Liver (tissue), 9 donors: ENCODE results near the gene LRP5. TPM values are rescaled to one million over a fixed set of nuclear protein-coding genes. Genes with fewer than 3 reads are reported as not detected.
"Not testable (repeated sequence)": the region's sequence is repeated elsewhere in the genome, so short reads cannot be mapped to it uniquely, and the experiment has no call there.

Experiments
- DNase-seq: peaks from one replicate; pipeline ENCODE4 v3.0.0-alpha.2; 2017; ENCODE audit warnings: low spot score
- H3K27ac ChIP-seq, 2 donors: one replicate each; pipeline ENCODE4 v1.7.0; 2013; ENCODE audit warnings: inconsistent platforms in 2 of 2, low read length in 2 of 2, control low read depth in 1 of 2, low read depth in 1 of 2, mild to moderate bottlenecking in 1 of 2
- H3K27me3 ChIP-seq, 4 donors: one replicate each; pipeline versions ENCODE4 v1.6.1 to v1.7.0; 2013; ENCODE audit warnings: low read length in 3 of 4, inconsistent platforms in 1 of 4, mild to moderate bottlenecking in 1 of 4, moderate library complexity in 1 of 4; ENCODE audit not compliant: control insufficient read depth in 4 of 4, insufficient read depth in 4 of 4
- H3K36me3 ChIP-seq, 4 donors: one replicate each; pipeline versions ENCODE4 v1.6.1 to v1.7.0; 2013; ENCODE audit warnings: low read length in 3 of 4, mild to moderate bottlenecking in 3 of 4, low read depth in 1 of 4, moderate library complexity in 1 of 4; ENCODE audit not compliant: control insufficient read depth in 4 of 4, insufficient read depth in 3 of 4
- H3K4me1 ChIP-seq, 4 donors: one replicate each; pipeline versions ENCODE4 v1.6.1 to v1.7.0; 2013; ENCODE audit warnings: low read length in 3 of 4, mild to moderate bottlenecking in 3 of 4, moderate library complexity in 1 of 4; ENCODE audit not compliant: control insufficient read depth in 4 of 4, insufficient read depth in 4 of 4
- H3K4me3 ChIP-seq, 3 donors: one replicate each; pipeline versions ENCODE4 v1.6.1 to v1.7.0; 2013; ENCODE audit warnings: low read length in 3 of 3, control low read depth in 1 of 3, low read depth in 1 of 3, mild to moderate bottlenecking in 1 of 3
- H3K9ac ChIP-seq, 2 donors: one replicate each; pipeline ENCODE4 v1.7.0; 2013; ENCODE audit warnings: low read length in 2 of 2, mild to moderate bottlenecking in 2 of 2, moderate library complexity in 2 of 2, control low read depth in 1 of 2, low read depth in 1 of 2
- H3K9me3 ChIP-seq, 4 donors: one replicate each; pipeline versions ENCODE4 v1.6.1 to v1.7.0; 2013; ENCODE audit warnings: low read length in 3 of 4; ENCODE audit not compliant: control insufficient read depth in 4 of 4
- FOXA1 ChIP-seq: IDR thresholded peaks from 2 replicates; pipeline ENCODE4 v1.6.1; 2016; ENCODE audit warnings: antibody characterized with exemption
- FOXA2 ChIP-seq: IDR thresholded peaks from 2 replicates; pipeline ENCODE4 v1.6.1; 2016; ENCODE audit warnings: antibody characterized with exemption
- GABPA ChIP-seq, 2 donors: IDR thresholded peaks in 1 of 2; conservative IDR thresholded peaks in 1 of 2; 2 replicates each; pipeline ENCODE4 v1.6.1; 2016; ENCODE audit warnings: antibody characterized with exemption in 2 of 2, mild to moderate bottlenecking in 1 of 2, moderate library complexity in 1 of 2
- HNF4A ChIP-seq, 2 donors: conservative IDR thresholded peaks; 2 replicates each; pipeline ENCODE4 v1.6.1; 2016; ENCODE audit warnings: antibody characterized with exemption in 2 of 2, mild to moderate bottlenecking in 2 of 2
- HNF4G ChIP-seq: IDR thresholded peaks from 2 replicates; pipeline ENCODE4 v1.6.1; 2016; ENCODE audit warnings: antibody characterized with exemption
- JUND ChIP-seq, 2 donors: IDR thresholded peaks; 2 replicates each; pipeline ENCODE4 v1.6.1; 2016; ENCODE audit warnings: antibody characterized with exemption in 2 of 2
- NR2F2 ChIP-seq: IDR thresholded peaks from 2 replicates; pipeline ENCODE4 v1.6.1; 2016; ENCODE audit warnings: antibody characterized with exemption
- RAD21 ChIP-seq, 2 donors: IDR thresholded peaks; 2 replicates each; pipeline ENCODE4 v1.6.1; 2016; ENCODE audit warnings: antibody characterized with exemption in 2 of 2, mild to moderate bottlenecking in 2 of 2
- RXRA ChIP-seq, 2 donors: IDR thresholded peaks; 2 replicates each; pipeline ENCODE4 v1.6.1; 2017 to 2018; ENCODE audit warnings: antibody characterized with exemption in 2 of 2, mild to moderate bottlenecking in 1 of 2
- SP1 ChIP-seq: IDR thresholded peaks from 2 replicates; pipeline ENCODE4 v1.6.1; 2018; ENCODE audit warnings: antibody characterized with exemption, mild to moderate bottlenecking
- WGBS: extraction: QIAGEN DNeasy Blood & Tissue Kit; methylation state at CpG from one replicate; pipeline ENCODE4 v1.1.7; 2013; 5-methylcytosine and 5-hydroxymethylcytosine counted together
- polyA plus RNA-seq, 2 donors: library from polyadenylated mRNA; stranded (reverse) in 1 of 2; unstranded in 1 of 2; fragments of 200-250 nt in 1 of 2; fragments of >200 nt in 1 of 2; fragmentation: Nextera tagmentation in 1 of 2; extraction: Ambion mirVana in 1 of 2; gene quantifications; one replicate each; pipeline versions ENCODE4 v1.2.1 to v1.2.3, GENCODE V29; 2013 to 2015
- total RNA-seq, 2 donors: library from RNA; depleted of rRNA; stranded (reverse); fragments of >200 nt; gene quantifications; one replicate each; pipeline ENCODE4 v1.2.3, GENCODE V29; 2014
- TF ChIP-seq, protein P1 (sequence below): IDR thresholded peaks from 2 replicates; pipeline ENCODE4 v1.6.1; 2016; ENCODE audit warnings: antibody characterized with exemption
- TF ChIP-seq, protein P2 (sequence below): IDR thresholded peaks from 2 replicates; pipeline ENCODE4 v1.6.1; 2016; ENCODE audit warnings: antibody characterized with exemption
- TF ChIP-seq, protein P3 (sequence below): IDR thresholded peaks from 2 replicates; pipeline ENCODE4 v1.6.1; 2016; ENCODE audit warnings: antibody characterized with exemption
- TF ChIP-seq, protein P4 (sequence below): fragments of 150-350 bp; IDR thresholded peaks from 2 replicates; pipeline ENCODE4 v1.5.1; 2017; ENCODE audit warnings: improper control_type of control experiment, low read depth, low read length; ENCODE audit not compliant: missing input control
- donor health status: healthy.
- donor health status: healthy.
- donor health status: healthy.
- donor health status: healthy.
- donor health status: healthy.

Gene LRP5
- total and polyA plus RNA-seq, 4 donors, result 48.9 to 99.3 (median 71.3) TPM

DNA sequence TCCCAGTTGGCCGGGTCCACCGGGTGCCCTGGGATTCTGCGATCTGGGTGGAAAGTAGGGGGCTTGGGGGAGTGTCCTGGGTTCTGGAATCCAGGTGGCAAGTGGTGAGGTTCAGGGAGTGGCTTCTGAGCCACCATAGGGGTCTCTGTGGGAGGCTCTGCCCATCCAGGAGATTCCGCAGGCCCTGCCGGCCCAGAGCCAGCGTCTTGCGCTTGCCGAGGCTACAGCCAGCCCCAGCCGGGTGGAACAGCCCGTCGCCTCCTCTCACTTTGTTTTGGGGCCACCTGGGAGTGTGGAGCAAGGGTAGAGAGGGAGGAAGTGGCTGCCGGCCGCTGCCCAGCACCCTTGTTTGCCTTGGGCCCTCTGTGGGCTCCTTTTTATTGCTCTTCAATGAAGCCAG lies 87.5 kb downstream of the LRP5 start (continued):
- TF ChIP-seq, protein P1, sequence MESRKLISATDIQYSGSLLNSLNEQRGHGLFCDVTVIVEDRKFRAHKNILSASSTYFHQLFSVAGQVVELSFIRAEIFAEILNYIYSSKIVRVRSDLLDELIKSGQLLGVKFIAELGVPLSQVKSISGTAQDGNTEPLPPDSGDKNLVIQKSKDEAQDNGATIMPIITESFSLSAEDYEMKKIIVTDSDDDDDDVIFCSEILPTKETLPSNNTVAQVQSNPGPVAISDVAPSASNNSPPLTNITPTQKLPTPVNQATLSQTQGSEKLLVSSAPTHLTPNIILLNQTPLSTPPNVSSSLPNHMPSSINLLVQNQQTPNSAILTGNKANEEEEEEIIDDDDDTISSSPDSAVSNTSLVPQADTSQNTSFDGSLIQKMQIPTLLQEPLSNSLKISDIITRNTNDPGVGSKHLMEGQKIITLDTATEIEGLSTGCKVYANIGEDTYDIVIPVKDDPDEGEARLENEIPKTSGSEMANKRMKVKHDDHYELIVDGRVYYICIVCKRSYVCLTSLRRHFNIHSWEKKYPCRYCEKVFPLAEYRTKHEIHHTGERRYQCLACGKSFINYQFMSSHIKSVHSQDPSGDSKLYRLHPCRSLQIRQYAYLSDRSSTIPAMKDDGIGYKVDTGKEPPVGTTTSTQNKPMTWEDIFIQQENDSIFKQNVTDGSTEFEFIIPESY, result no peak
- TF ChIP-seq HNF4A (conservative IDR thresholded peaks at IDR 0.05) (no peak), SP1 (no peak), NR2F2 (no peak), GABPA (IDR thresholded peaks at IDR 0.05 in 1 of 2, conservative IDR thresholded peaks at IDR 0.05 in 1 of 2) (no peak), HNF4G (no peak), FOXA1 (no peak)
- TF ChIP-seq, protein P2, sequence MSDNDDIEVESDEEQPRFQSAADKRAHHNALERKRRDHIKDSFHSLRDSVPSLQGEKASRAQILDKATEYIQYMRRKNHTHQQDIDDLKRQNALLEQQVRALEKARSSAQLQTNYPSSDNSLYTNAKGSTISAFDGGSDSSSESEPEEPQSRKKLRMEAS, result no peak

DNA sequence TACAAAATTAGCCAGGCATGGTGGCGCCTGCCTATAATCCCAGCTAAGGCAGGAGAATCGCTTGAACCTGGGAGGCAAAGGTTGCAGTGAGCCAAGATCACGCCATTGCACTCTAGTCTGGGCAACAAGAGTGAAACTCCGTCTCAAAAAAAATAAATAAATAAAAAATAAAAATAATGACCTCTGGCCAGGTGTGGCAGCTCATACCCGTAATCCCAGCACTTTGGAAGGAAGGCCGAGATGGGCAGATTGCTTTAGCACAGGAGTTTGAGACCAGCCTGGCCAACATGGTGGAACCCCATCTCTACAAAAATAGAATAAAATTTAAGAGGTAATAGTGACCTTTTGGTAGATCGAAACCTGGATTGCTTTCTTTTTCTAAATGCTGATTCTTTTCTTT lies 88.2 kb downstream of the LRP5 start:
- H3K27me3 ChIP-seq, H3K27ac ChIP-seq, H3K4me3 ChIP-seq, H3K9ac ChIP-seq, H3K9me3 ChIP-seq, DNase-seq: not testable (repeated sequence)
- Histone ChIP-seq H3K36me3 (peaks cover 4 to 32% (median 15%) of the 10 kb centered on the region in 4 donors), H3K4me1 (peaks cover 4 to 28% (median 20%) of the 10 kb centered on the region in 4 donors)
- TF ChIP-seq HNF4G (peak; percentile 13), HNF4A (conservative IDR thresholded peaks at IDR 0.05) (peak in 1 of 2 donors; percentile 27)
- WGBS, result 71% methylated on average over 7 of the region's 7 CpGs

DNA sequence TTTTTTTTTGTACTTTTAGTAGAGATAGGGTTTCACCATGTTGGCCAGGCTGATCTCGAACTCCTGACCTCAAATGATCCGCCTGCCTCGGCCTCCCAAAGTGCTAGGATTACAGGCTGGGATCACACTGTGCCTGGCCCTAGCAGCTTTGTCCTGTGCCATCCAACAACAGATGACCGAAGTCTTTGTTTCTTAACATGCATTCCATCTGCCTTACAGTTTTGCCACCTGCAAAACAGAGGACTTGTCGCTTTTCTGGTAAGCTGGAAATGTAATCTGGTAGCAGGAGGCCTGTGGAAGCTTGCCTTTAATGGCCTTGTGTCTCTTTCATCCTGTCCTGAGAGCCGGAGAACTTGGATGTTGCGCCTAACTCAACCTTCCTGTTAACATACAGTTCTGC lies 89.5 kb downstream of the LRP5 start:
- Histone ChIP-seq H3K9ac (no peak overlapping the region), H3K36me3 (peaks cover 7 to 34% (median 17%) of the 10 kb centered on the region in 4 donors), H3K9me3 (no peaks in the 10 kb centered on the region), H3K4me1 (peaks cover 4 to 28% (median 20%) of the 10 kb centered on the region in 4 donors), H3K4me3 (no peak overlapping the region), H3K27me3 (no peaks in the 10 kb centered on the region), H3K27ac (no peak overlapping the region)
- 72% methylated on average over 7 of the region's 7 CpGs for WGBS
- TF ChIP-seq NR2F2, result no peak
- no peak for TF ChIP-seq SP1
- TF ChIP-seq HNF4G, result no peak
- TF ChIP-seq, protein P3, sequence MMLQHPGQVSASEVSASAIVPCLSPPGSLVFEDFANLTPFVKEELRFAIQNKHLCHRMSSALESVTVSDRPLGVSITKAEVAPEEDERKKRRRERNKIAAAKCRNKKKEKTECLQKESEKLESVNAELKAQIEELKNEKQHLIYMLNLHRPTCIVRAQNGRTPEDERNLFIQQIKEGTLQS, result no peak
- TF ChIP-seq JUND (IDR thresholded peaks at IDR 0.05), result no peak
- TF ChIP-seq, protein P1, result no peak
- no peak for TF ChIP-seq GABPA (IDR thresholded peaks at IDR 0.05 in 1 of 2, conservative IDR thresholded peaks at IDR 0.05 in 1 of 2)
- TF ChIP-seq FOXA2, result no peak
- no peak for TF ChIP-seq RAD21 (IDR thresholded peaks at IDR 0.05)
- TF ChIP-seq, protein P4, sequence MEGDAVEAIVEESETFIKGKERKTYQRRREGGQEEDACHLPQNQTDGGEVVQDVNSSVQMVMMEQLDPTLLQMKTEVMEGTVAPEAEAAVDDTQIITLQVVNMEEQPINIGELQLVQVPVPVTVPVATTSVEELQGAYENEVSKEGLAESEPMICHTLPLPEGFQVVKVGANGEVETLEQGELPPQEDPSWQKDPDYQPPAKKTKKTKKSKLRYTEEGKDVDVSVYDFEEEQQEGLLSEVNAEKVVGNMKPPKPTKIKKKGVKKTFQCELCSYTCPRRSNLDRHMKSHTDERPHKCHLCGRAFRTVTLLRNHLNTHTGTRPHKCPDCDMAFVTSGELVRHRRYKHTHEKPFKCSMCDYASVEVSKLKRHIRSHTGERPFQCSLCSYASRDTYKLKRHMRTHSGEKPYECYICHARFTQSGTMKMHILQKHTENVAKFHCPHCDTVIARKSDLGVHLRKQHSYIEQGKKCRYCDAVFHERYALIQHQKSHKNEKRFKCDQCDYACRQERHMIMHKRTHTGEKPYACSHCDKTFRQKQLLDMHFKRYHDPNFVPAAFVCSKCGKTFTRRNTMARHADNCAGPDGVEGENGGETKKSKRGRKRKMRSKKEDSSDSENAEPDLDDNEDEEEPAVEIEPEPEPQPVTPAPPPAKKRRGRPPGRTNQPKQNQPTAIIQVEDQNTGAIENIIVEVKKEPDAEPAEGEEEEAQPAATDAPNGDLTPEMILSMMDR, result no peak
- TF ChIP-seq HNF4A (conservative IDR thresholded peaks at IDR 0.05), result no peak
- no peak for TF ChIP-seq FOXA1
- TF ChIP-seq RXRA (IDR thresholded peaks at IDR 0.05), result no peak
- TF ChIP-seq, protein P2, result no peak
- no peak for DNase-seq
